ENCODE data around the gene NRCAM. TPM values are rescaled to one million over a fixed set of nuclear protein-coding genes. Genes with fewer than 3 reads are reported as not detected.

NRCAM gene
- total RNA-seq, 1 donor from 2014 or later, result 9.3 TPM

GRCh38 chr7:108424013-108424412 lies 32.2 kb downstream of the NRCAM start:
- Mint-ChIP-seq H3K36me3 (ENCODE audit: low read depth, unreplicated experiment) (no peaks in the 10 kb centered on the region), H3K27me3 (ENCODE audit: low read depth, unreplicated experiment) (no peaks in the 10 kb centered on the region), H3K4me1 (ENCODE audit: low read depth, unreplicated experiment) (peaks cover 21% of the 10 kb centered on the region), H3K27ac (ENCODE audit: unreplicated experiment) (no peak overlapping the region), H3K9me3 (ENCODE audit: unreplicated experiment) (no peaks in the 10 kb centered on the region), H3K4me3 (ENCODE audit: unreplicated experiment) (no peak overlapping the region)
- FAIRE-seq (no peak), DNase-seq (ENCODE audit: low read depth) (no peak)
- TF ChIP-seq EZH2 (IDR thresholded peaks at IDR 0.05; ENCODE audit: insufficient read depth, low read length) (no peak), CTCF (IDR thresholded peaks at IDR 0.05; ENCODE audit: insufficient read depth, low read depth, low read length) (no peak)
- H4K20me1 ChIP-seq (ENCODE audit: insufficient read depth, low read length), result no peaks in the 10 kb centered on the region
- H3K4me1 ChIP-seq (ENCODE audit: insufficient read depth, low read length), result no peaks in the 10 kb centered on the region
- H2AFZ ChIP-seq (ENCODE audit: low read depth, low read length), result no peak overlapping the region
- H3K4me2 ChIP-seq (ENCODE audit: low read length), result no peak overlapping the region
- no peak overlapping the region for H3K9ac ChIP-seq (ENCODE audit: low read length)
- H3K4me3 ChIP-seq (ENCODE audit: insufficient read depth, low read depth, low read length), result no peak overlapping the region
- no peaks in the 10 kb centered on the region for H3K27me3 ChIP-seq (ENCODE audit: insufficient read depth, low read length)
- H3K36me3 ChIP-seq (ENCODE audit: insufficient read depth, low read length), result no peaks in the 10 kb centered on the region
- no peaks in the 10 kb centered on the region for H3K9me3 ChIP-seq (ENCODE audit: insufficient read depth, low read depth, low read length)
- H3K27ac ChIP-seq (ENCODE audit: low read depth, low read length), result no peak overlapping the region
- H3K79me2 ChIP-seq (ENCODE audit: insufficient read depth, low read length), result peaks cover 23% of the 10 kb centered on the region

- Histone ChIP-seq H3K9ac (ENCODE audit: low read length) (no peak overlapping the region), H4K20me1 (ENCODE audit: insufficient read depth, low read length) (no peaks in the 10 kb centered on the region), H2AFZ (ENCODE audit: low read depth, low read length) (no peak overlapping the region), H3K4me3 (ENCODE audit: insufficient read depth, low read depth, low read length) (no peak overlapping the region), H3K9me3 (ENCODE audit: insufficient read depth, low read depth, low read length) (no peaks in the 10 kb centered on the region), H3K4me2 (ENCODE audit: low read length) (no peak overlapping the region), H3K79me2 (ENCODE audit: insufficient read depth, low read length) (peaks cover 25% of the 10 kb centered on the region), H3K36me3 (ENCODE audit: insufficient read depth, low read length) (no peaks in the 10 kb centered on the region), H3K27me3 (ENCODE audit: insufficient read depth, low read length) (no peaks in the 10 kb centered on the region), H3K27ac (ENCODE audit: low read depth, low read length) (no peak overlapping the region), H3K4me1 (ENCODE audit: insufficient read depth, low read length) (no peaks in the 10 kb centered on the region)
- TF ChIP-seq CTCF (IDR thresholded peaks at IDR 0.05; ENCODE audit: insufficient read depth, low read depth, low read length) (no peak), EZH2 (IDR thresholded peaks at IDR 0.05; ENCODE audit: insufficient read depth, low read length) (no peak)
- H3K9me3 Mint-ChIP-seq (ENCODE audit: unreplicated experiment), result no peaks in the 10 kb centered on the region
- DNase-seq (ENCODE audit: low read depth), result no peak
- no peak overlapping the region for H3K27ac Mint-ChIP-seq (ENCODE audit: unreplicated experiment)
- H3K36me3 Mint-ChIP-seq (ENCODE audit: low read depth, unreplicated experiment), result no peaks in the 10 kb centered on the region
- H3K4me1 Mint-ChIP-seq (ENCODE audit: low read depth, unreplicated experiment), result peaks cover 21% of the 10 kb centered on the region
- H3K27me3 Mint-ChIP-seq (ENCODE audit: low read depth, unreplicated experiment), result no peaks in the 10 kb centered on the region
- FAIRE-seq, result no peak
- no peak overlapping the region for H3K4me3 Mint-ChIP-seq (ENCODE audit: unreplicated experiment)
These were observed 32.9 kb downstream of the NRCAM start for GRCh38 chr7:108423089-108423989.
